ENCODE results near the gene COL9A3. TPM values are rescaled to one million over a fixed set of nuclear protein-coding genes. Genes with fewer than 3 reads are reported as not detected.

The COL9A3 gene
- polyA plus RNA-seq, 1 donor from 2014 or later: 3.1 TPM

GRCh38 chr20:62841705-62842212 is 24.9 kb downstream of the COL9A3 start:
- Histone ChIP-seq H4K20me1 (ENCODE audit: insufficient read depth) (no peaks in the 10 kb centered on the region), H3K9me2 (ENCODE audit: insufficient read depth, low read length) (no peaks in the 10 kb centered on the region), H3K9ac (ENCODE audit: low read length) (no peak overlapping the region), H3K79me2 (replicated peaks; ENCODE audit: insufficient read depth, low read length) (no peaks in the 10 kb centered on the region), H3K4me2 (ENCODE audit: low read length) (no peak overlapping the region), H2AFZ (ENCODE audit: low read depth, low read length) (no peak overlapping the region), H3K27me3 (ENCODE audit: insufficient read depth, low read depth, low read length) (no peaks in the 10 kb centered on the region), H3K27ac (ENCODE audit: low read length) (no peak overlapping the region), H3K9me3 (ENCODE audit: low read length) (no peaks in the 10 kb centered on the region), H3F3A (ENCODE audit: insufficient read depth, low read length, poor library complexity, severe bottlenecking) (no peaks in the 10 kb centered on the region), H3K4me3 (ENCODE audit: low read length) (no peak overlapping the region), H3K36me3 (ENCODE audit: insufficient read depth, low read length) (no peaks in the 10 kb centered on the region)
- TF ChIP-seq EZH2 (IDR thresholded peaks at IDR 0.05; ENCODE audit: borderline replicate concordance, insufficient read depth, low read length, poor library complexity, severe bottlenecking) (no peak), MXI1 (conservative IDR thresholded peaks at IDR 0.05; ENCODE audit: poor library complexity, severe bottlenecking) (no peak), POLR2AphosphoS5 (IDR thresholded peaks at IDR 0.05) (no peak), EP300 (conservative IDR thresholded peaks at IDR 0.05; ENCODE audit: poor library complexity, severe bottlenecking) (no peak), TAF1 (IDR thresholded peaks at IDR 0.05; ENCODE audit: low read depth) (no peak), SMC3 (conservative IDR thresholded peaks at IDR 0.05; ENCODE audit: poor library complexity) (no peak), RAD21 (conservative IDR thresholded peaks at IDR 0.05) (no peak), REST (IDR thresholded peaks at IDR 0.05; ENCODE audit: borderline replicate concordance) (no peak), CTCF (IDR thresholded peaks at IDR 0.05; ENCODE audit: poor library complexity, severe bottlenecking) (no peak)

- Histone ChIP-seq H3K36me3 (ENCODE audit: insufficient read depth, low read length) (no peaks in the 10 kb centered on the region), H4K20me1 (ENCODE audit: insufficient read depth) (no peaks in the 10 kb centered on the region), H3F3A (ENCODE audit: insufficient read depth, low read length, poor library complexity, severe bottlenecking) (no peaks in the 10 kb centered on the region), H3K9ac (ENCODE audit: low read length) (no peak overlapping the region), H3K4me3 (ENCODE audit: low read length) (no peak overlapping the region), H3K9me2 (ENCODE audit: insufficient read depth, low read length) (no peaks in the 10 kb centered on the region), H3K9me3 (ENCODE audit: low read length) (no peaks in the 10 kb centered on the region), H2AFZ (ENCODE audit: low read depth, low read length) (no peak overlapping the region), H3K27ac (ENCODE audit: low read length) (no peak overlapping the region), H3K79me2 (replicated peaks; ENCODE audit: insufficient read depth, low read length) (no peaks in the 10 kb centered on the region), H3K27me3 (ENCODE audit: insufficient read depth, low read depth, low read length) (no peaks in the 10 kb centered on the region), H3K4me2 (ENCODE audit: low read length) (no peak overlapping the region)
- TF ChIP-seq MXI1 (conservative IDR thresholded peaks at IDR 0.05; ENCODE audit: poor library complexity, severe bottlenecking) (no peak), TAF1 (IDR thresholded peaks at IDR 0.05; ENCODE audit: low read depth) (no peak), EZH2 (IDR thresholded peaks at IDR 0.05; ENCODE audit: borderline replicate concordance, insufficient read depth, low read length, poor library complexity, severe bottlenecking) (no peak), EP300 (conservative IDR thresholded peaks at IDR 0.05; ENCODE audit: poor library complexity, severe bottlenecking) (no peak), RAD21 (conservative IDR thresholded peaks at IDR 0.05) (no peak), POLR2AphosphoS5 (IDR thresholded peaks at IDR 0.05) (no peak), CTCF (IDR thresholded peaks at IDR 0.05; ENCODE audit: poor library complexity, severe bottlenecking) (no peak), SMC3 (conservative IDR thresholded peaks at IDR 0.05; ENCODE audit: poor library complexity) (no peak), REST (IDR thresholded peaks at IDR 0.05; ENCODE audit: borderline replicate concordance) (no peak)
Measured at GRCh38 chr20:62843656-62844055, 26.8 kb downstream of the COL9A3 start.

Data from neural cell (in vitro differentiated cells).